ENCODE results near the gene F11.
"Not testable (repeated sequence)": the region's sequence is repeated elsewhere in the genome, so short reads cannot be mapped to it uniquely, and the experiment has no call there.

The F11 gene

GRCh38 chr4:186304216-186304615 lies 38.2 kb downstream of the F11 start:
- DNase-seq = no peak

- DNase-seq = peak; percentile 4
Measured at GRCh38 chr4:186304866-186305505, 39.0 kb downstream of the F11 start.

- DNase-seq = peak; percentile 11
Measured at GRCh38 chr4:186307497-186307896, 41.5 kb downstream of the F11 start.

- no peak for DNase-seq
Measured at GRCh38 chr4:186307916-186308315, 41.9 kb downstream of the F11 start.

GRCh38 chr4:186318481-186318880 lies 52.5 kb downstream of the F11 start:
- DNase-seq = no peak

- not testable (repeated sequence) for DNase-seq
Measured at GRCh38 chr4:186324660-186325059, 58.7 kb downstream of the F11 start.

- DNase-seq = no peak
Measured at GRCh38 chr4:186326391-186326790, 60.4 kb downstream of the F11 start.

- DNase-seq = no peak
Measured at GRCh38 chr4:186329372-186329771, 63.4 kb downstream of the F11 start.

GRCh38 chr4:186330368-186330767 lies 64.4 kb downstream of the F11 start:
- no peak for DNase-seq

- DNase-seq = no peak
Measured at GRCh38 chr4:186335793-186336192, 69.8 kb downstream of the F11 start.

Data from fibroblast of upper back skin (primary cell).